PC-3 (cell line): Measurements from ENCODE around the gene PRL. TPM values are rescaled to one million over a fixed set of nuclear protein-coding genes. Genes with fewer than 3 reads are reported as not detected.

Experiments used
- ATAC-seq: fragments of 200-7000 bp; cut with Tn5 transposase; 2 replicates; pipeline ENCODE4 v1.9.1; 2020; ENCODE audit warnings: mild to moderate bottlenecking, moderate library complexity
- BruUV-seq: library from RNA; stranded (reverse); fragments of 400-500 nt; replicated peaks from 2 replicates; lab custom pipeline; 2021; lab: Mats Ljungman, UMichigan
- CTCF ChIA-PET: fragments of 300-600 bp; sonication (Branson Sonifier 250); formaldehyde crosslinking; loops from one replicate; lab custom pipeline; 2022; ENCODE audit warnings: antibody characterized with exemption; lab: Charles Lee
- POLR2A ChIA-PET: fragments of 300-600 bp; sonication (Branson Sonifier 250); formaldehyde crosslinking; loops from one replicate; lab custom pipeline; 2022; ENCODE audit warnings: antibody characterized with exemption; ENCODE audit not compliant: unreplicated experiment; lab: Charles Lee
- DNase-seq: peaks from one replicate; pipeline ENCODE4 v3.0.0-alpha.2; 2015
- H2AFZ ChIP-seq: fragments of 300-600 bp; sonication (generic); 2 replicates; pipeline ENCODE4 v1.6.0; 2016; ENCODE audit warnings: antibody characterized with exemption, low read length
- H3F3A ChIP-seq: fragments of 300-600 bp; sonication (generic); one replicate; pipeline ENCODE4 v1.6.0; 2017; ENCODE audit warnings: antibody characterized with exemption, low read length, control low read depth, mild to moderate bottlenecking; ENCODE audit not compliant: unreplicated experiment
- H3K27ac ChIP-seq: fragments of 300-600 bp; sonication (generic); 2 replicates; pipeline ENCODE4 v1.5.1; 2016; ENCODE audit warnings: mild to moderate bottlenecking, low read length
- H3K27me3 ChIP-seq: fragments of 300-600 bp; sonication (generic); 2 replicates; pipeline ENCODE4 v1.6.1; 2016; ENCODE audit warnings: low read length, mixed read lengths
- H3K36me3 ChIP-seq: fragments of 300-600 bp; sonication (generic); 2 replicates; pipeline ENCODE4 v1.6.1; 2016; ENCODE audit warnings: low read depth, mixed run types, low read length, mixed read lengths
- H3K4me1 ChIP-seq: fragments of 300-600 bp; sonication (generic); 2 replicates; pipeline ENCODE4 v1.5.1; 2016; ENCODE audit warnings: low read length; ENCODE audit not compliant: insufficient read depth
- H3K4me2 ChIP-seq: fragments of 300-600 bp; sonication (generic); 2 replicates; pipeline ENCODE4 v1.6.0; 2016; ENCODE audit warnings: low read length
- H3K4me3 ChIP-seq: fragments of 300-600 bp; sonication (generic); 2 replicates; pipeline ENCODE4 v1.5.1; 2016; ENCODE audit warnings: mild to moderate bottlenecking, low read length, mixed read lengths
- H3K79me2 ChIP-seq: fragments of 300-600 bp; sonication (generic); 2 replicates; pipeline ENCODE4 v1.6.1; 2017; ENCODE audit warnings: low read length, mixed read lengths
- H3K9ac ChIP-seq: fragments of 300-600 bp; sonication (generic); 2 replicates; pipeline ENCODE4 v1.6.0; 2016; ENCODE audit warnings: mild to moderate bottlenecking, low read length
- H3K9me2 ChIP-seq: fragments of 300-600 bp; sonication (generic); replicated peaks from 2 replicates; pipeline ENCODE4 v1.6.1; 2016; ENCODE audit warnings: mixed run types, low read length, mixed read lengths
- H3K9me3 ChIP-seq: fragments of 300-600 bp; sonication (generic); 2 replicates; pipeline ENCODE4 v1.6.1; 2016; ENCODE audit warnings: low read length, mixed read lengths
- H4K20me1 ChIP-seq: fragments of 300-600 bp; sonication (generic); 2 replicates; pipeline ENCODE4 v1.6.1; 2016; ENCODE audit warnings: low read length, mixed read lengths
- EZH2 ChIP-seq: fragments of 300-600 bp; sonication (generic); IDR thresholded peaks from one replicate; pipeline ENCODE4 v1.6.1; 2017; ENCODE audit warnings: antibody characterized with exemption, mild to moderate bottlenecking, low read length; ENCODE audit not compliant: unreplicated experiment
- EZH2phosphoT487 ChIP-seq: fragments of 300-600 bp; sonication (generic); IDR thresholded peaks from 2 replicates; pipeline ENCODE4 v1.6.1; 2018; ENCODE audit warnings: mild to moderate bottlenecking, antibody characterized with exemption, low read length, borderline replicate concordance
- intact Hi-C: fragments of 100-400 bp; cut with micrococcal nuclease; formaldehyde crosslinking; loops from 2 replicates; pipeline ENCODE4 v1.9.0; 2023
- total RNA-seq: library from RNA; depleted of rRNA; stranded (reverse); fragments of >200 nt; gene quantifications from 2 replicates; pipeline ENCODE4 v1.2.3, GENCODE V29; 2014
- TF ChIP-seq, protein P1 (sequence below): fragments of 300-600 bp; sonication (generic); conservative IDR thresholded peaks from 2 replicates; pipeline ENCODE4 v1.5.1; 2017; ENCODE audit warnings: antibody characterized with exemption, low read depth, mild to moderate bottlenecking, low read length

The PRL gene
- total RNA-seq, 1 experiment from 2014 or later = not detected

DNA sequence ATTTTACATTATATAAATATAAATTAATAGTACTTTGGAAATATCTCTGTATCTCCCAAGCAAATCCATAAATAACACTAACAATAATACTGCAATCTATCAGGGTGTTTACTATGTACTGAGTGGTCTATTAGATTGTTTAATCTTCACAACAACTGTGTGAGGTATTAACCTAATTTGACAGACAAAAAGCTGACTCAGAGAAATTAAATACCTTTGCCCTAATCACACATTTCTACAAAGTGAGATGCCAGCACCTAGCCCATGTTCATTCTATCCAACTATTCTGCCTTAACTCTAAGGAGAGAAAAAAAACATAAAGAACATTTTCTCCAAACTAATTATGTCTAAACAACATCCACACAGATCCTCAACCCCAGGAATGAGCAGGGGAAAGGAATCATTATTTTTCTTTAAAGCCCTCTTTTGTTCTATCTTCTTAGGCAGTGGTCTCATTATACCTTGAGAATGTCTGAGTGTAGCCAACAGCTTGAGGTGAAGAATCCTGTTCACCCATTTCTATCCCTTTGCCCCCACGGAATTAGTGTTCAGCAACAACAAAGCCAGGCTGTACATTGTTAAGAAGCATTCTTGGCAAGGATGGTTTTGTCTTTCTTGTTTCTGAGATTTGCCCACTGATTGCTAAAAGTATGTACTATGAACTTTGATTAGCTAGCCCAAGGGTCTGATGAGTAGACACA is 42.7 kb downstream of the PRL start:
- Histone ChIP-seq H3K79me2 (no peaks in the 10 kb centered on the region), H3K36me3 (no peaks in the 10 kb centered on the region), H3K4me3 (no peak overlapping the region), H3K9ac (no peak overlapping the region), H3K4me1 (peaks cover 31% of the 10 kb centered on the region), H3K9me3 (no peaks in the 10 kb centered on the region), H4K20me1 (no peaks in the 10 kb centered on the region), H3K27ac (no peak overlapping the region), H3K9me2 (no peaks in the 10 kb centered on the region), H2AFZ (no peak overlapping the region), H3K4me2 (no peak overlapping the region), H3F3A (no peaks in the 10 kb centered on the region), H3K27me3 (no peaks in the 10 kb centered on the region)
- BruUV-seq = no TSS peak
- DNase-seq = no peak
- TF ChIP-seq, protein P1, sequence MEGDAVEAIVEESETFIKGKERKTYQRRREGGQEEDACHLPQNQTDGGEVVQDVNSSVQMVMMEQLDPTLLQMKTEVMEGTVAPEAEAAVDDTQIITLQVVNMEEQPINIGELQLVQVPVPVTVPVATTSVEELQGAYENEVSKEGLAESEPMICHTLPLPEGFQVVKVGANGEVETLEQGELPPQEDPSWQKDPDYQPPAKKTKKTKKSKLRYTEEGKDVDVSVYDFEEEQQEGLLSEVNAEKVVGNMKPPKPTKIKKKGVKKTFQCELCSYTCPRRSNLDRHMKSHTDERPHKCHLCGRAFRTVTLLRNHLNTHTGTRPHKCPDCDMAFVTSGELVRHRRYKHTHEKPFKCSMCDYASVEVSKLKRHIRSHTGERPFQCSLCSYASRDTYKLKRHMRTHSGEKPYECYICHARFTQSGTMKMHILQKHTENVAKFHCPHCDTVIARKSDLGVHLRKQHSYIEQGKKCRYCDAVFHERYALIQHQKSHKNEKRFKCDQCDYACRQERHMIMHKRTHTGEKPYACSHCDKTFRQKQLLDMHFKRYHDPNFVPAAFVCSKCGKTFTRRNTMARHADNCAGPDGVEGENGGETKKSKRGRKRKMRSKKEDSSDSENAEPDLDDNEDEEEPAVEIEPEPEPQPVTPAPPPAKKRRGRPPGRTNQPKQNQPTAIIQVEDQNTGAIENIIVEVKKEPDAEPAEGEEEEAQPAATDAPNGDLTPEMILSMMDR = no peak
- no peak for TF ChIP-seq EZH2
- TF ChIP-seq EZH2phosphoT487 = no peak
- ChIA-PET POLR2A (interaction anchor here (0.6 kb wide), 1 partner anchor 502 kb away, joined by 9 read pairs; no protein-coding TSS in a partner anchor), CTCF (no interaction called here)
- intact Hi-C loops = loop anchor here (10.0 kb wide), 1 partner anchor 321 kb away; no protein-coding TSS in a partner anchor
- no peak for ATAC-seq

DNA sequence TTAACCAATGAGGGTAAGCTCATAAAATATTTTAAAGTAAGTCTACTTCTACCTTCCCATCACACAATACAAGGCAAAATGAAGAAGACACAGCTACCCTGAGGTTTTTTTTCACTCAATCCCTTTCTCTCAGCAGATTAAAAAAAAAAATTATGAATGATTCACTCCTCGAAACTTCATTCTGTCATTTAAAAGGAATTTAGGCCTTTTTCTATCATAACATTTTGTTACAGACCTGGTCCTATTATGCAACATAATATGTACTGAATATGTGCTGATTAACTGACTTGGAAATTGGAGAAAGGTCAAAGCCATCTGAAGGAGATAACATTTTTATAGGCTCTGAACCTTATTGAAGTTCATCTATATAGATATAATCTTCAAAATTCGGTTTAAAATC is 45.5 kb downstream of the PRL start:
- H2AFZ ChIP-seq = no peak overlapping the region
- no peaks in the 10 kb centered on the region for H3K9me2 ChIP-seq
- intact Hi-C loops = loop anchor here (10.0 kb wide), 1 partner anchor 323 kb away; no protein-coding TSS in a partner anchor
- H4K20me1 ChIP-seq = no peaks in the 10 kb centered on the region
- DNase-seq = peak; percentile 87
- no TSS peak for BruUV-seq
- peak overlapping the region; percentile 17 for H3K4me2 ChIP-seq
- no peaks in the 10 kb centered on the region for H3K9me3 ChIP-seq
- peaks cover 45% of the 10 kb centered on the region for H3K4me1 ChIP-seq
- ChIA-PET CTCF (no interaction called here), POLR2A (no interaction called here)
- H3K27me3 ChIP-seq = no peaks in the 10 kb centered on the region
- H3K27ac ChIP-seq = peak overlapping the region; percentile 86
- no peaks in the 10 kb centered on the region for H3K36me3 ChIP-seq
- no peaks in the 10 kb centered on the region for H3F3A ChIP-seq
- peak; percentile 19; the same call in 1 of the 2 replicates for ATAC-seq
- H3K9ac ChIP-seq = peak overlapping the region; percentile 68
- TF ChIP-seq, protein P1 = no peak
- TF ChIP-seq EZH2phosphoT487 (no peak), EZH2 (no peak)
- H3K79me2 ChIP-seq = no peaks in the 10 kb centered on the region
- H3K4me3 ChIP-seq = no peak overlapping the region

DNA sequence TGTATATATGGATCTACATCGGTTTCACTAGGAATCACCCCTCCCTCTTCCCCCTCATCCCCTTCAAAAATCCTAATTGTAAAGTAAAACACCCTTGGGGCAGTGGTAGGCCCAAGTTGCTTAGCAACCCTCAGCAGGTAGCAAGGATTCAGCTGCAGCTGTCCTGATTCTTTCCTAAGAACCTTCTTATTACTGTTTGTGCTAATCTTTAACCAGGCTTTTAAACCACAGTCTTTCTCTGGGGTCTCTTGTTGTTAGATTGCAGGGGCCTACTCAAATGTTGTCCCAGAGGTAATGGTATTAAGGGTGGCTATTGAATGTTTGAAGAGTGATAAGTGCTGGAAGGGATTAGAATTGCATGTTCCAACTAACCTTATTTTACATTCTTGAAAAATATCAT is 46.4 kb downstream of the PRL start:
- Histone ChIP-seq H3K9me2 (no peaks in the 10 kb centered on the region), H3F3A (no peaks in the 10 kb centered on the region), H3K9ac (peak overlapping the region; percentile 68; the same call in 1 of the 2 replicates), H3K9me3 (no peaks in the 10 kb centered on the region), H3K27me3 (no peaks in the 10 kb centered on the region), H3K4me1 (peaks cover 45% of the 10 kb centered on the region), H3K36me3 (no peaks in the 10 kb centered on the region), H3K4me3 (no peak overlapping the region), H2AFZ (no peak overlapping the region), H3K4me2 (peak overlapping the region; percentile 17; the same call in 1 of the 2 replicates), H3K27ac (peak overlapping the region; percentile 86), H4K20me1 (no peaks in the 10 kb centered on the region), H3K79me2 (no peaks in the 10 kb centered on the region)
- TF ChIP-seq EZH2phosphoT487 = no peak
- TF ChIP-seq, protein P1 = no peak
- no peak for TF ChIP-seq EZH2
- BruUV-seq = no TSS peak
- CTCF ChIA-PET = no interaction called here
- no peak for ATAC-seq
- no peak for DNase-seq
- intact Hi-C loops = loop anchor here (10.0 kb wide), 1 partner anchor 324 kb away; no protein-coding TSS in a partner anchor
- POLR2A ChIA-PET = no interaction called here
